ENCODE data around the gene NOL11. TPM values are rescaled to one million over a fixed set of nuclear protein-coding genes. Genes with fewer than 3 reads are reported as not detected.

Gene NOL11
- total RNA-seq, 6 experiments from 2014 or later = 35.0 to 50.7 (median 44.2) TPM

DNA sequence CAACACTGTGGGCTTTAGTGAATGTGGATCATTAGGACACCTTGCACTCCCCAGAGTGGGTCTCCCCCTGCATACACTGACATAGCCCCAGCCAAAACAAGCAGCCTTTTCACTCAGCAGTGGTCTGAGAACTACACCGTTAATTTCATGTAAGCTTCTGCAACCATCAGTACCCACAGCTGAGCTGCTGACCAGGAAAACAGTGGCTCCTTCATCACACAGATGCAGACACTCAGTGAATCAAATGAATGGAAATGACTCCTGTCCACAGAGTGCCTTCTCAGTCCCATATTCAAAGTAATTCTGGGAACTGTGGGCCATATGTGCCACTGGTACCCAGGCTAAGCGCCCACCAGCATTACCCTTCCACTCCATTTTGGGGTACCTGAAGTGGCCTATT lies 39.3 kb upstream of the NOL11 start:
- Mint-ChIP-seq H3K4me3 (no peak overlapping the region), H3K4me1 (ENCODE audit: low read depth) (peaks cover 7% of the 10 kb centered on the region; the same call in 1 of the 2 replicates), H3K27ac (no peak overlapping the region), H3K9me3 (no peaks in the 10 kb centered on the region), H3K27me3 (ENCODE audit: insufficient read depth) (peaks cover 5% of the 10 kb centered on the region; the same call in 1 of the 2 replicates), H3K36me3 (ENCODE audit: low read depth) (no peaks in the 10 kb centered on the region)
- TF ChIP-seq, protein P1, sequence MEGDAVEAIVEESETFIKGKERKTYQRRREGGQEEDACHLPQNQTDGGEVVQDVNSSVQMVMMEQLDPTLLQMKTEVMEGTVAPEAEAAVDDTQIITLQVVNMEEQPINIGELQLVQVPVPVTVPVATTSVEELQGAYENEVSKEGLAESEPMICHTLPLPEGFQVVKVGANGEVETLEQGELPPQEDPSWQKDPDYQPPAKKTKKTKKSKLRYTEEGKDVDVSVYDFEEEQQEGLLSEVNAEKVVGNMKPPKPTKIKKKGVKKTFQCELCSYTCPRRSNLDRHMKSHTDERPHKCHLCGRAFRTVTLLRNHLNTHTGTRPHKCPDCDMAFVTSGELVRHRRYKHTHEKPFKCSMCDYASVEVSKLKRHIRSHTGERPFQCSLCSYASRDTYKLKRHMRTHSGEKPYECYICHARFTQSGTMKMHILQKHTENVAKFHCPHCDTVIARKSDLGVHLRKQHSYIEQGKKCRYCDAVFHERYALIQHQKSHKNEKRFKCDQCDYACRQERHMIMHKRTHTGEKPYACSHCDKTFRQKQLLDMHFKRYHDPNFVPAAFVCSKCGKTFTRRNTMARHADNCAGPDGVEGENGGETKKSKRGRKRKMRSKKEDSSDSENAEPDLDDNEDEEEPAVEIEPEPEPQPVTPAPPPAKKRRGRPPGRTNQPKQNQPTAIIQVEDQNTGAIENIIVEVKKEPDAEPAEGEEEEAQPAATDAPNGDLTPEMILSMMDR (IDR thresholded peaks at IDR 0.05) = no peak
- DNase-seq = no peak

DNA sequence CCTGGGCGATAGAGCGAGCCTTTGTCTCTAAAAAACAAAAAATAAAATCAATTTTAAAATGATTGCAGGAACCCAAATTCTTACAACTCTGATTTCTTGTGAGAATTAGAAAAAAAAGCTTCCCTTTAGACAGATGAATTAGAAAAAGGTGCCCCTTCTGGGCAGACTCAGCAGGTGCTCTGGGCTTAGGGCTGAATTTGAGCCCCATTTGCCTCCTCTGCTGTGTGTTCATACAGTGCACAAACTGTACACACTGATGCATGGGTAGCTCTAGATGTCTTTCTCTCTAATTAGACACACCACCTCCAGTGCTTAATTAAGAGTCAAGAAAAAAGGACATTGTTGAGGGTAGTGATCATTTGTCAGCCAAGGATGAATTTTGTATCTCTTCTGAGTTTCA lies 38.5 kb upstream of the NOL11 start:
- Mint-ChIP-seq H3K27ac (no peak overlapping the region), H3K4me1 (ENCODE audit: low read depth) (peaks cover 7% of the 10 kb centered on the region; the same call in 1 of the 2 replicates), H3K27me3 (ENCODE audit: insufficient read depth) (peaks cover 4% of the 10 kb centered on the region; the same call in 1 of the 2 replicates), H3K36me3 (ENCODE audit: low read depth) (no peaks in the 10 kb centered on the region), H3K9me3 (no peaks in the 10 kb centered on the region), H3K4me3 (no peak overlapping the region)
- TF ChIP-seq, protein P1 (IDR thresholded peaks at IDR 0.05) = no peak
- no peak for DNase-seq

DNA sequence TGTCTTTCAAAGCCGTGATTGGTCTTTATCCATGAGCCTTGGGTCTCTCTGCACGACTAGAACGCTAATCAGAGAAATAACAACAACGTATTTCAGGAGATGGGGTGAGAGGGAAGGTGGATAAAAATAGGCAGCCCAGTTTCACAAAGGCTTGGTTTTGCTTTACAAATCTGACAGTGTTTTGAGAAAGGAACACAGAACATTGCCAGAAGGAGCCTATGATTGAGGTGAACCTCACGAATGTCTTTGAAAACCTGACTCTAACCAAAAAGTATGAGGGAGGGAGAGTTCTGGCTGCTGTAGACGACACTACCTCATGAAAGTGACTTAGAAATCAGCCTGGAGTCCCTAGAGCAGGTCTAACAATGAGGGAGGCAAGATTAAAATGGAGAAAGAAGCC lies 38.0 kb upstream of the NOL11 start:
- Mint-ChIP-seq H3K4me1 (ENCODE audit: low read depth) (peaks cover 7% of the 10 kb centered on the region; the same call in 1 of the 2 replicates), H3K36me3 (ENCODE audit: low read depth) (no peaks in the 10 kb centered on the region), H3K4me3 (no peak overlapping the region), H3K9me3 (no peaks in the 10 kb centered on the region), H3K27ac (no peak overlapping the region), H3K27me3 (ENCODE audit: insufficient read depth) (peaks cover 2% of the 10 kb centered on the region; the same call in 1 of the 2 replicates)
- TF ChIP-seq, protein P1 (IDR thresholded peaks at IDR 0.05) = no peak
- no peak for DNase-seq

- H3K4me3 Mint-ChIP-seq = no peak overlapping the region
- peaks cover 7% of the 10 kb centered on the region; the same call in 1 of the 2 replicates for H3K4me1 Mint-ChIP-seq (ENCODE audit: low read depth)
- TF ChIP-seq, protein P1 (IDR thresholded peaks at IDR 0.05) = no peak
- H3K27me3 Mint-ChIP-seq (ENCODE audit: insufficient read depth) = peaks cover 2% of the 10 kb centered on the region; the same call in 1 of the 2 replicates
- no peaks in the 10 kb centered on the region for H3K9me3 Mint-ChIP-seq
- no peak overlapping the region for H3K27ac Mint-ChIP-seq
- H3K36me3 Mint-ChIP-seq (ENCODE audit: low read depth) = no peaks in the 10 kb centered on the region
- DNase-seq = no peak
Observed at GRCh38 chr17:67680445-67681224, 37.1 kb upstream of the NOL11 start.

- H3K4me3 Mint-ChIP-seq = no peak overlapping the region
Observed at GRCh38 chr17:67682196-67682595, 35.5 kb upstream of the NOL11 start.

More at GRCh38 chr17:67682196-67682595, 35.5 kb upstream of the NOL11 start:
- Mint-ChIP-seq H3K27ac (no peak overlapping the region), H3K27me3 (ENCODE audit: insufficient read depth) (peaks cover 2% of the 10 kb centered on the region; the same call in 1 of the 2 replicates), H3K36me3 (ENCODE audit: low read depth) (no peaks in the 10 kb centered on the region), H3K9me3 (no peaks in the 10 kb centered on the region), H3K4me1 (ENCODE audit: low read depth) (peaks cover 11% of the 10 kb centered on the region)
- TF ChIP-seq, protein P1 (IDR thresholded peaks at IDR 0.05) = no peak
- no peak for DNase-seq

Data from HFFc6 (cell line).